Measurements from ENCODE around the gene GGT5. TPM values are rescaled to one million over a fixed set of nuclear protein-coding genes. Genes with fewer than 3 reads are reported as not detected.
"Not testable (repeated sequence)": the region's sequence is repeated elsewhere in the genome, so short reads cannot be mapped to it uniquely, and the experiment has no call there.

Gene GGT5, protein sequence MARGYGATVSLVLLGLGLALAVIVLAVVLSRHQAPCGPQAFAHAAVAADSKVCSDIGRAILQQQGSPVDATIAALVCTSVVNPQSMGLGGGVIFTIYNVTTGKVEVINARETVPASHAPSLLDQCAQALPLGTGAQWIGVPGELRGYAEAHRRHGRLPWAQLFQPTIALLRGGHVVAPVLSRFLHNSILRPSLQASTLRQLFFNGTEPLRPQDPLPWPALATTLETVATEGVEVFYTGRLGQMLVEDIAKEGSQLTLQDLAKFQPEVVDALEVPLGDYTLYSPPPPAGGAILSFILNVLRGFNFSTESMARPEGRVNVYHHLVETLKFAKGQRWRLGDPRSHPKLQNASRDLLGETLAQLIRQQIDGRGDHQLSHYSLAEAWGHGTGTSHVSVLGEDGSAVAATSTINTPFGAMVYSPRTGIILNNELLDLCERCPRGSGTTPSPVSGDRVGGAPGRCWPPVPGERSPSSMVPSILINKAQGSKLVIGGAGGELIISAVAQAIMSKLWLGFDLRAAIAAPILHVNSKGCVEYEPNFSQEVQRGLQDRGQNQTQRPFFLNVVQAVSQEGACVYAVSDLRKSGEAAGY
- not detected for total RNA-seq

DNA sequence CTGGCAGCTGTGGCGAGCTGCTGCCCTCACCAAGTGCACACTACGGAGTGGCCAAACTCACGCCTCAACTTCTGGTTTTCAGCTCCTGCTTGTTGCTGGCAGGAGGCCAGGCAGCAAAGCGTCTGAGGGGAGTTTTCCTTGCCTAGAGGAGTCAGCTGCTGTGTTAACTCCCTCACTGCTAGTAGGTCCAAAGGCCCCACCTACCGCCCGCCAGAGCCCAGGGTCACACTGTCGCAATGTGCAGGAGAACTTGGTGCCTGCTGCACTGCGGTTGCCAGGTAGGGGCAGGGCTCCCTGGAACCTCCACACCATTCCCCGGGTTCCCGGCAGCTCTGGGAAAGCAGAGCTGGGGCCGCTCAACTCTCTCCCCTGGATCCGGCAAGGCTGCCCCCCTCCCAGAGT lies at the start of gene GGT5:
GGT5 (minus strand) TSS at position 53 of the 402 bp plus-strand sequence. CDS start 357 bp downstream, outside the sequence.
- POLR2A ChIA-PET = not testable (repeated sequence)

DNA sequence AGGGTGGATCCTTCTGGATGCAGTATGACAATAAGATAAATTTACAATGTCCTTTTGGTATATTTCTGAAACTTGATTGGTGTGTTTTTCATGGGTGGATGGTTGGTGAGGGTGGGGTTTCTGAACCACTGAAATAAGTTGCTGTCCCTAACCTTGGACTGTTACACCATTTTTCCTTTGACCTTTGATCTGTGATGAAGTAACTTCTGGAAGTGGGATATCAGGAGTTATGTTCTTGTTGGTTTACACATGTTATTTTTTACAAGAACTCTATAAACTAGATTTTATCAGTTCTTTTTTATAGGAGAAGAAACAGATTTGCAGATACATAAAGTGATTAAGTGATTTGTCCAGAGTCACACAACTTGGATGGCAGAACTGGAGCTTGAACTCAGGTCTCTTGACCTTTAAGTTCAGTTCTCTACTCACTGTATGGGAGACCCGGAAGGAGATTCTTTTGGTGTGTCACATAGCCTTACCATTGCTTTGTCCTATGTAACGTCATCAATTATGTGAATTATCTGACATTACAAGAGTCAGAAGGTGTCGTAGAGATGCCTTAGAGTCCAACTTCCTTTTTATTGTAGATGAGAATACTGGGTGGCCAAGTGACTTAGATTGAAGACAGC lies 47.4 kb upstream of the GGT5 start:
- H3K9me3 Mint-ChIP-seq; POLR2A ChIA-PET; H3K36me3 Mint-ChIP-seq (ENCODE audit: low read depth); H3K27me3 Mint-ChIP-seq; DNase-seq; H3K4me1 Mint-ChIP-seq; H3K27ac Mint-ChIP-seq; H3K4me3 Mint-ChIP-seq; CTCF ChIA-PET: not testable (repeated sequence)

More for the DNA sequence above, at the start of gene GGT5:
- Mint-ChIP-seq H3K4me1 (peaks cover 40% of the 10 kb centered on the region), H3K27ac (peak within 1 kb of the TSS; percentile 71)
- H3K27me3 Mint-ChIP-seq; DNase-seq; CTCF ChIA-PET; H3K9me3 Mint-ChIP-seq; H3K36me3 Mint-ChIP-seq (ENCODE audit: low read depth); H3K4me3 Mint-ChIP-seq: not testable (repeated sequence)

DNA sequence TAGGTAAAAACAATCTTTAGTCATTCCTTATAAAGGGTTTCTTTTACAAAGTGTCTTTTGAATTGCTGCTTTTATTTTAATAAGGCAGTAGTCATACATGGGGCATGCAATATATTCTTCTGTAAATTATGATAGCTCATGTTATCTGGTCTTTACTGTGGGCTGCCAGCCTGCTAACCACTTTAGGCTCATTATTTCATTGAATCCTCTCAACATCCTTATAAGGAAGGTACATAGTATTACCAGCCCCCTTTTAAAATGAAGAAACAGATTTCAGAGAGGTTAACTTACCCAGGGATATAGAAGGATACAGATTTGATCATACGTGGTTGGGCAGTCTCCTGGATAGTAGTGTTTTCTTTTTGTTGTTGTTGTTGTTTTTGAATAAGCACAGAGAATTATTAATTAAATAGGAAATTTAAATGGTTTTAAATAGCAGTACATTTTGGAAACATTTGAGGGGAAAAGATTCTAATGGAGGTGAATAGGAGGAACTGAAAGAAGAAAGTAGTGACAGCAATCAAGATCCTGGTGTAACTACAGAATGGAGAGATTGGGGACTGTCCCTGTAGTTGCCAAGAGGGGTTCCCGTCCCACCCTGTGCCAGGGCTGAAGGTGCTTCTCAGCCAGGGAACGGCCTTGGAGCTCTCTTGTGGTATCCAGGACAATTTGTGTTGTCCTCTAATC lies 46.8 kb upstream of the GGT5 start:
- CTCF ChIA-PET = no interaction called here
- Mint-ChIP-seq H3K36me3 (ENCODE audit: low read depth) (peaks cover 3% of the 10 kb centered on the region), H3K27ac (no peak overlapping the region), H3K9me3 (no peaks in the 10 kb centered on the region), H3K4me1 (peaks cover 7% of the 10 kb centered on the region), H3K4me3 (no peak overlapping the region), H3K27me3 (no peaks in the 10 kb centered on the region)
- POLR2A ChIA-PET = no interaction called here
- no peak for DNase-seq

DNA sequence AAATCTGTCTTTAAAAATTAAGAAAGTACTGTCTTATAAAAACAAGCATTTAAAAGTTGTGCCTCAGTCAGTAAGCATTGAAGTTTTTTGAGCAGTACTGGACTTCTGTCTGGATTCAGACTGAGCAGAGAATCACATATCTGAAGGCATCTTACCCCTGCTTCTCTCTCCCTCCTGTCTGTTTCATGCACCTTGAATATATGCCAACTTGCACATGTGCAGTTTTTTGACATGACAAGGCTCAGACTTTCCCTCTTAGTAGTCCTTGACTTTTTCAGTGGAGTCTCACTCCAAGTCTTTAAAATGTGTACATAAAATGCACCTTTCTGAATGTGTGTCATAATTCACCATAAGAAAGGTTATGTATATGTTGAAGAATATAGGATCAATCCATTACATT lies 45.6 kb upstream of the GGT5 start:
- Mint-ChIP-seq H3K4me1 (peaks cover 15% of the 10 kb centered on the region), H3K27me3 (no peaks in the 10 kb centered on the region), H3K4me3 (no peak overlapping the region), H3K36me3 (ENCODE audit: low read depth) (peaks cover 3% of the 10 kb centered on the region), H3K27ac (no peak overlapping the region), H3K9me3 (no peaks in the 10 kb centered on the region)
- DNase-seq = no peak
- ChIA-PET POLR2A (no interaction called here), CTCF (no interaction called here)

DNA sequence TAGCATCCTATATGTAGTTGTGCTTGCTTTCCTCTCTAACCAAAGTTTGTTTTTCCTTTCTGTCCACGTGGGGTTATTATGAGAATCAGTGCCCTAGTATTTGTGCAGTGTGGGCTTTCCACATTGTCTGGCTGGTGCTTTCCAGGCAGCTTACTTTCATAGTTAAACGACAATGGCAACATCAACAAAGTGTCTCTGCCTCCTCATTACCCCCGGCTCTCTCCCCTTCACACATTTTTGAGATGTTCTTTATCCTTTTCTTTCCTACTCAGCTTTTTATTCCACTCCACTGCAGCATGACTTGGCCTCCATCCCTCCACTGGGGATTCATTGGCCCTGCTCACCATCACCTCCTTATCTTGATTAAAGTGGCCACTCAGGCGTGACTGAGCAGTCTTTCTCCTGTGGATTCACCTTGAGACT lies 44.9 kb upstream of the GGT5 start:
- DNase-seq = no peak
- ChIA-PET POLR2A (no interaction called here), CTCF (no interaction called here)
- peaks cover 22% of the 10 kb centered on the region for H3K4me1 Mint-ChIP-seq
- H3K4me3 Mint-ChIP-seq = no peak overlapping the region
- H3K9me3 Mint-ChIP-seq = no peaks in the 10 kb centered on the region
- H3K36me3 Mint-ChIP-seq (ENCODE audit: low read depth) = peaks cover 3% of the 10 kb centered on the region
- H3K27ac Mint-ChIP-seq = no peak overlapping the region
- H3K27me3 Mint-ChIP-seq = no peaks in the 10 kb centered on the region

DNA sequence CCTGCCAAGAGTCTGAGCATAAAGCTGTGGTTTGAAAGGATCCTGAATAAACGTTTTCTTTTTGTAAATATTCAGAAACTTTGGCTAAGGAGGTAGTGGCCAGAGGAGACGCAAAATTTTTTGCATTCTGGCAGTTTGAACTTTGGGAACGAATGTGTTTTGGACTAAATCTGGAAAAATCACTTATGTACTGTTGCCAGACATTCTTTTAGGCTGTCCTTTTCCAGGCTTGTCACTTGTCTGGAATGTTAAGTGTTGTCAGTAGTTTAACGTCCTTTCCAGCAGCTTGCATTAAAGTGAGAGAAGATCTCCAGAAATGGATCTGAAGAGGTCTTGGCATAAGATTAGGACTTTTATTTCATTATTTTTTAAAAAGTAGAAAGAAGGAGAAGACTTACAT lies 44.2 kb upstream of the GGT5 start:
- ChIA-PET POLR2A (no interaction called here), CTCF (no interaction called here)
- H3K4me3 Mint-ChIP-seq = no peak overlapping the region
- no peaks in the 10 kb centered on the region for H3K9me3 Mint-ChIP-seq
- H3K4me1 Mint-ChIP-seq = peaks cover 25% of the 10 kb centered on the region
- DNase-seq = no peak
- H3K27ac Mint-ChIP-seq = no peak overlapping the region
- H3K27me3 Mint-ChIP-seq = peaks cover under 1% of the 10 kb centered on the region
- H3K36me3 Mint-ChIP-seq (ENCODE audit: low read depth) = peaks cover 3% of the 10 kb centered on the region

DNA sequence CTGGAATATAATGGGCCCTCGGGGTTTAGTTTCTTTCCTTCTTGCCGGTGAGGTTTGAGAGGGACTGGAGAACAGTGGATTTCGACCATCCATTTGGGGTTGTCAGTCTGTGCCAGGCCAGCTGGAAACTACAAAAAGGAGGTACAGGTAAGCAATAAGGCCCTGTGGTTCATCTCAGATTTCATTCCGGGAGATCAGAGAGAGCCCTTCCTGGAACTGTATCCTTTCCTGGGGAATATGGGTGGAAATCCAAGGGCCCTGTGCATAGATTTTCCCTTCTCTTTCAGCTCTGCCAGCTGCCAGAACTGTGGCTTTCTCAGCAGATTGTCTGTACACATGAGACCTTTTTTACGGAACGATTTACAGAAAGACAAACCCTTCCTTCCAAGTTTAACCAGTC lies 42.9 kb upstream of the GGT5 start:
- H3K9me3 Mint-ChIP-seq; H3K27me3 Mint-ChIP-seq; H3K4me3 Mint-ChIP-seq; CTCF ChIA-PET; POLR2A ChIA-PET; H3K27ac Mint-ChIP-seq; DNase-seq; H3K36me3 Mint-ChIP-seq (ENCODE audit: low read depth): not testable (repeated sequence)
- peaks cover 32% of the 10 kb centered on the region for H3K4me1 Mint-ChIP-seq

DNA sequence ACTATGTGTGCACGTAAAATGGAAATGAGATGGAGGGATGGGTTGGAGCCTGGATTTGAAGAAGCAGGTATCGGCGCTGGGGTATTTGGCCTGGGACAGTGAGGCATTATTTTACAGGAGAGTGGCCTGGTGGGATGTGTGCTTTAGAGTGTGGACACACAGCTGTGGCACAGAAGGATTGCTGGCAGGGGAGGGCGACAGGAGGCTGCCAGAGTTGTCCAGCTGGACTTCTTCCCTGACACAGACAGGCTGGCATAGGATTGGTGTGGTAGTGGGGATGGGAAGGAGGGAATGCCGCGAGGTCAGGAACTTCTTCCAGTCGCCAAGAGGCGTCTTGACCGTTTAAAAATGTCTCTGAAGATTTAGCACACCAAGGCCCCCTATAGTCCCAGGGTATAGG lies 42.3 kb upstream of the GGT5 start:
- Mint-ChIP-seq H3K36me3 (ENCODE audit: low read depth) (peaks cover 14% of the 10 kb centered on the region), H3K4me1 (peaks cover 35% of the 10 kb centered on the region)
- POLR2A ChIA-PET, H3K27me3 Mint-ChIP-seq, H3K9me3 Mint-ChIP-seq, DNase-seq, CTCF ChIA-PET, H3K4me3 Mint-ChIP-seq, H3K27ac Mint-ChIP-seq: not testable (repeated sequence)

DNA sequence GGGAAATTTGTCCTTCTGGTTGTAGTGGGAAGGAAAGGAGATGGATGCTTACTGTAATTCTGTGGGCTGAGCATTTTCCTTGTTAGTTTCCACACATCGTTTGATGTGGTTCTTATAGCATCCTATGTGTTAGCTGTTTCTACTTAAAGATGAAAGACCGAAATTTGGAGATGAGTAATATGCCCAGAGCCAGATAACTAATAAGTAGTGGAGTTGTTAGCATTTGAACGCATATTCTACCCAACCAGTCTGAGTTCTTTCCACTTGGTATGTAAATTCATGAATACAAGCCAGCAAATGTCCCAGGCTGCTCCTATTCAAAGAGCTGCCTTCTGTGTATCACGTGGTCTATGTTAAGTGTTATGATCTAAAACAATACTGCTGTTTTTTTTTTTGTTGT lies 40.4 kb upstream of the GGT5 start:
- ChIA-PET POLR2A (interaction anchor here (1.0 to 2.6 kb wide), 4 partner anchors 14 to 270 kb away, joined by 3 to 13 read pairs (median 4); partner anchors contain the start of genes GUCD1 and SPECC1L), CTCF (interaction anchor here (0.6 to 1.5 kb wide), 5 partner anchors 13 to 281 kb away, joined by 3 to 4 read pairs (median 3); no protein-coding TSS in a partner anchor)
- Mint-ChIP-seq H3K4me1 (peaks cover 47% of the 10 kb centered on the region), H3K4me3 (no peak overlapping the region), H3K36me3 (ENCODE audit: low read depth) (peaks cover 17% of the 10 kb centered on the region), H3K27ac (no peak overlapping the region), H3K9me3 (no peaks in the 10 kb centered on the region), H3K27me3 (peaks cover 4% of the 10 kb centered on the region)
- DNase-seq = no peak

DNA sequence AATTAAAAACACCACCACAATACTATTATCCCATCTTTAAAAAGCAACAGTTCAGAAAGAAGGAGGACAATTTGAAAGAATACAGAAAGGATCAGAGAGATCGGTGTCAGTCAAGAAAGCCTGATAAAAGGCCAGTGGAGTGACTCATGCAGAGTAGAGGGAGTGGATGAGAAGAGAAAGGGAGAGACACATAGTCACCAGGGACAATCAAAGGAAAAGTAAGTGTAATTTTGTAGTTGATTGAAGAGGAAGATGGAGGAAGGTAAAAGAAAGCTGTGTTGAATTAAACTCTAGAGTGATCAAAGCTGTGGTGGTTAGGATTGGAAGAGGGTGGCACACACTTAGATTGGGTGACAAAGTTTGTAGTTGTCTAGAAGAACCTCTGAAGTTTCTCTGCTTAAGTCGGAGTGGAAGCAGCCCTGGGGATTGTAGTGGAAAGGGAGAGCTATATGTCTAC lies 39.9 kb upstream of the GGT5 start:
- peak overlapping the region; percentile 8 for H3K27ac Mint-ChIP-seq
- peaks cover 45% of the 10 kb centered on the region for H3K4me1 Mint-ChIP-seq
- ChIA-PET CTCF (interaction anchor here (0.6 to 1.5 kb wide), 5 partner anchors 12 to 281 kb away, joined by 3 to 4 read pairs (median 3); no protein-coding TSS in a partner anchor), POLR2A (interaction anchor here (1.0 to 2.6 kb wide), 4 partner anchors 13 to 270 kb away, joined by 3 to 13 read pairs (median 4); partner anchors contain the start of genes GUCD1 and SPECC1L)
- H3K27me3 Mint-ChIP-seq = peaks cover 4% of the 10 kb centered on the region
- H3K4me3 Mint-ChIP-seq = no peak overlapping the region
- peaks cover 17% of the 10 kb centered on the region for H3K36me3 Mint-ChIP-seq (ENCODE audit: low read depth)
- H3K9me3 Mint-ChIP-seq = no peaks in the 10 kb centered on the region
- no peak for DNase-seq

DNA sequence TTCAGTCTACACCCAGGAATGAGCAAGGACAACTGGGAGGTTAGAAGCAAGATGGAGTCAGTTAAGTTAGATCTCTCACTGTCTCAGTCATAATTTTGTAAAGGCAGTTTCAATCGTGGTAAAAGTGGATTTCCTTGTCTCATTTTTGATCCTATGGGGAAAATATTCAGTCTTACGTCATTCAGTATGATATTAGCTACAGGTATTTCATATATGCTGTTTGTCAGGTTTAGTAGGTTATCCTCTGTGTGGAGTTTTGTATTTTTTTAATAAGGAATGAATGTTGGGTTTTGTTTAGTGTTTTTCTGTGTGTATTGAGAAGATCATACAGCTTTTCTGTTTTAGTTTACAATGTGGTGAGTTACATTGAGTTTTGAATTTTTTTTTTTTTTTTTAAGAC lies 37.5 kb upstream of the GGT5 start:
- Mint-ChIP-seq H3K36me3 (ENCODE audit: low read depth) (peaks cover 17% of the 10 kb centered on the region), H3K27ac (no peak overlapping the region), H3K27me3 (peaks cover 4% of the 10 kb centered on the region), H3K4me3 (no peak overlapping the region), H3K4me1 (peaks cover 50% of the 10 kb centered on the region), H3K9me3 (no peaks in the 10 kb centered on the region)
- CTCF ChIA-PET = no interaction called here
- POLR2A ChIA-PET = interaction anchor here (0.8 kb wide), 1 partner anchor 12 kb away, joined by 4 read pairs; the partner anchor contains the start of gene SPECC1L
- no peak for DNase-seq

DNA sequence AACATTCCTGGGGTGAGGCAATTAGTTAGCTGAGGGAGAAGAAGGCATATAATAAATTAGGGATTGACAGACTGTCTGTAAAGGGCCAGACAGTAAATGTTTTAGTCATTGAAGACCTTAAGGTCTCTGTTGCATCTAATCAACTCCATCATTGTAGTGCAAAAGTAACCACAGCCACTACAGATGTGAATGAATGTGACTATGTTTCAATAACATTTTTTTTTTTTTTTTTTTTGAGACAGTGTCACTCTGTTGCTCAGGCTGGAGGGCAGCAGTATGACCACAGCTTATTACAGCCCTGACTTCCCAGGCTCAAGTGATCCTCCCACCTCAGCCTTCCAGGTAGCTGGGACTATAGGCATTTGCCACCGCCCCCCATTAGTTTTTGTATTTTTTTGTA lies 35.5 kb upstream of the GGT5 start:
- CTCF ChIA-PET, H3K27me3 Mint-ChIP-seq, DNase-seq, H3K9me3 Mint-ChIP-seq, POLR2A ChIA-PET, H3K27ac Mint-ChIP-seq, H3K4me3 Mint-ChIP-seq: not testable (repeated sequence)
- Mint-ChIP-seq H3K4me1 (peaks cover 42% of the 10 kb centered on the region), H3K36me3 (ENCODE audit: low read depth) (peaks cover 20% of the 10 kb centered on the region)

Data from activated CD4-positive, alpha-beta memory T cell treated with anti-CD3 and anti-CD28 coated beads, Interleukin-2, amount 10 ng/mL, durations not matched to agents 7 days and 5 days (primary cell).